ENCODE results near the gene RPGRIP1L. TPM values are rescaled to one million over a fixed set of nuclear protein-coding genes. Genes with fewer than 3 reads are reported as not detected.
A peak's percentile ranks its signal among the peaks of the same experiment; 100 is the strongest.

Gene RPGRIP1L
- total and polyA plus RNA-seq, 2 of the 13 experiments (the other 11 are each of a cell fraction or from before 2014, with no cell fraction given) = 5.0 to 13.5 TPM

DNA sequence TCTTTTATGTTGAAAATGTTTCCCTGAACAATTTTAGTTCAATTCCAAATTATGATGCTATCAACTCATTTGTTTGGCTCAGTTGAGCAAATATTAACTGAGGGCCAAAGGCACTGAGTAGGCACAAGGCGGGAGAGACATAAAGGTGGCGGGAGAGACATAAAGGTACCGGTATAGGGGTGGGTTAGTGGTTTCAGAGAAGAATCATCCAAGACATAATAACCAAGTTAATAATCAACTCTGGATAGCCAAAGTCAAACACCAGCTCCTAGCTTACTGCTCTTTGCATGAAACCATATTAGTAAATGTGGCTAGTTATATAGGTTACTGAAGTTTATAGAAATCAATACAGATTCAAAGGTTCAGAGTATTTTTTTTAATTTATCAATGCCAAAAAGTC, 91.7 kb downstream of the RPGRIP1L start:
- peak; percentile 62 for ATAC-seq
- no peak overlapping the region for H3K27ac ChIP-seq (ENCODE audit: extremely low read length, insufficient read depth, low read length)
- H3K4me2 ChIP-seq (ENCODE audit: low read depth, low read length) = no peak overlapping the region
- no peaks in the 10 kb centered on the region for H3K27me3 ChIP-seq (ENCODE audit: control insufficient read depth in 1 of 2, insufficient read depth in 2 of 2, low read length in 2 of 2)
- H3K4me1 ChIP-seq (ENCODE audit: insufficient read depth, low read length) = peaks cover 14% of the 10 kb centered on the region
- ChIA-PET POLR2A (no interaction called here), CTCF (ENCODE audit: low intra/inter-chr PET ratio, low total read pairs) (no interaction called here)
- no peaks in the 10 kb centered on the region for H4K20me1 ChIP-seq (ENCODE audit: insufficient read depth, low read length)
- peak; percentile 42 for DNase-seq (ENCODE audit: low spot score)
- H2AFZ ChIP-seq (ENCODE audit: low read length) = no peak overlapping the region
- no peaks in the 10 kb centered on the region for H3K36me3 ChIP-seq (replicated peaks in 1 of 2; ENCODE audit: control insufficient read depth in 1 of 2, insufficient read depth in 2 of 2, low read length in 2 of 2)
- WGBS (ENCODE audit: low lambda C conversion rate) = 70% methylated on average over 3 of the region's 3 CpGs
- no peak overlapping the region for H3K9ac ChIP-seq (ENCODE audit: insufficient read depth, low read depth, low read length)
- in situ Hi-C loops (cut with HindIII; ENCODE audit: extremely low pct_ligation_motif_present, low pct_unique_long_range_greater_than_20kb) = no loop called here
- H3K79me2 ChIP-seq (ENCODE audit: insufficient read depth, low read length) = no peaks in the 10 kb centered on the region
- H3K9me3 ChIP-seq (ENCODE audit: low read length) = no peaks in the 10 kb centered on the region
- intact Hi-C loops (cut with micrococcal nuclease; ENCODE audit: unreplicated experiment) = no loop called here
- FAIRE-seq = peak; percentile 37
- H3K4me3 ChIP-seq (replicated peaks in 1 of 3; ENCODE audit: insufficient read depth in 1 of 3, low read depth in 2 of 3, low read length in 3 of 3) = no peak overlapping the region
- TF ChIP-seq, protein P1, sequence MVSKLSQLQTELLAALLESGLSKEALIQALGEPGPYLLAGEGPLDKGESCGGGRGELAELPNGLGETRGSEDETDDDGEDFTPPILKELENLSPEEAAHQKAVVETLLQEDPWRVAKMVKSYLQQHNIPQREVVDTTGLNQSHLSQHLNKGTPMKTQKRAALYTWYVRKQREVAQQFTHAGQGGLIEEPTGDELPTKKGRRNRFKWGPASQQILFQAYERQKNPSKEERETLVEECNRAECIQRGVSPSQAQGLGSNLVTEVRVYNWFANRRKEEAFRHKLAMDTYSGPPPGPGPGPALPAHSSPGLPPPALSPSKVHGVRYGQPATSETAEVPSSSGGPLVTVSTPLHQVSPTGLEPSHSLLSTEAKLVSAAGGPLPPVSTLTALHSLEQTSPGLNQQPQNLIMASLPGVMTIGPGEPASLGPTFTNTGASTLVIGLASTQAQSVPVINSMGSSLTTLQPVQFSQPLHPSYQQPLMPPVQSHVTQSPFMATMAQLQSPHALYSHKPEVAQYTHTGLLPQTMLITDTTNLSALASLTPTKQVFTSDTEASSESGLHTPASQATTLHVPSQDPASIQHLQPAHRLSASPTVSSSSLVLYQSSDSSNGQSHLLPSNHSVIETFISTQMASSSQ (IDR thresholded peaks at IDR 0.05; ENCODE audit: low read depth) = peak; percentile 51; the same call in 1 of the 2 replicates
- TF ChIP-seq, protein P1 (CRISPR knock-in tag; IDR thresholded peaks at IDR 0.05; ENCODE audit: borderline replicate concordance) = no peak; the same call in 1 of the 2 replicates
- TF ChIP-seq MBNL3 (CRISPR knock-in tag; conservative IDR thresholded peaks at IDR 0.05) = no peak
- no TSS peak for BruUV-seq (replicated peaks)

GRCh38 chr16:53611179-53611696, 92.4 kb downstream of the RPGRIP1L start:
- Histone ChIP-seq H3K9me3 (ENCODE audit: low read length) (no peaks in the 10 kb centered on the region), H4K20me1 (ENCODE audit: insufficient read depth, low read length) (no peaks in the 10 kb centered on the region), H3K4me2 (ENCODE audit: low read depth, low read length) (no peak overlapping the region), H2AFZ (ENCODE audit: low read length) (no peak overlapping the region), H3K79me2 (ENCODE audit: insufficient read depth, low read length) (no peaks in the 10 kb centered on the region), H3K27me3 (ENCODE audit: control insufficient read depth in 1 of 2, insufficient read depth in 2 of 2, low read length in 2 of 2) (no peaks in the 10 kb centered on the region), H3K4me3 (replicated peaks in 1 of 3; ENCODE audit: insufficient read depth in 1 of 3, low read depth in 2 of 3, low read length in 3 of 3) (no peak overlapping the region), H3K36me3 (replicated peaks in 1 of 2; ENCODE audit: control insufficient read depth in 1 of 2, insufficient read depth in 2 of 2, low read length in 2 of 2) (no peaks in the 10 kb centered on the region), H3K27ac (ENCODE audit: extremely low read length, insufficient read depth, low read length) (no peak overlapping the region), H3K4me1 (ENCODE audit: insufficient read depth, low read length) (peaks cover 14% of the 10 kb centered on the region), H3K9ac (ENCODE audit: insufficient read depth, low read depth, low read length) (no peak overlapping the region)
- ChIA-PET CTCF (ENCODE audit: low intra/inter-chr PET ratio, low total read pairs) (no interaction called here), POLR2A (no interaction called here)
- no TSS peak for BruUV-seq (replicated peaks)
- in situ Hi-C loops (cut with HindIII; ENCODE audit: extremely low pct_ligation_motif_present, low pct_unique_long_range_greater_than_20kb) (no loop called here), intact Hi-C loops (cut with micrococcal nuclease; ENCODE audit: unreplicated experiment) (no loop called here)
- ATAC-seq (no peak), FAIRE-seq (no peak), DNase-seq (ENCODE audit: low spot score) (no peak)
- TF ChIP-seq SRSF1 (optimal IDR thresholded peaks at IDR 0.05; ENCODE audit: low read depth, low read length) (no peak), POLR2G (IDR thresholded peaks at IDR 0.05; ENCODE audit: low read depth, low read length) (no peak), EHMT2 (IDR thresholded peaks at IDR 0.05; ENCODE audit: borderline replicate concordance, low read depth, low read length) (no peak), ZNF615 (CRISPR knock-in tag; IDR thresholded peaks at IDR 0.05; ENCODE audit: borderline replicate concordance) (no peak)
- 91% methylated on average over 6 of the region's 6 CpGs for WGBS (ENCODE audit: low lambda C conversion rate)
